Stimulated activated CD4-positive, alpha-beta T cell treated with anti-CD3 and anti-CD28 coated beads, Interleukin-12 subunit alpha, Interleukin-12 subunit beta, amount 100 ng/mL, for 24 hours (primary cell): ENCODE results near the gene OCA2.
"Not testable (repeated sequence)": the region's sequence is repeated elsewhere in the genome, so short reads cannot be mapped to it uniquely, and the experiment has no call there.

Experiments
- DNase-seq, 2 experiments: peaks; one replicate each; pipeline ENCODE4 v3.0.0-alpha.2; 2020; ENCODE audit warnings: low read depth in 2 of 2

The OCA2 gene

GRCh38 chr15:28023422-28023821, 75.7 kb downstream of the OCA2 start:
- DNase-seq, result no peak

GRCh38 chr15:28022961-28023360, 76.2 kb downstream of the OCA2 start:
- no peak for DNase-seq

GRCh38 chr15:28022181-28022580, 76.9 kb downstream of the OCA2 start:
- DNase-seq, result no peak

GRCh38 chr15:28021281-28022039, 77.7 kb downstream of the OCA2 start:
- DNase-seq, result peak in 1 of 2 experiments; percentile 17

GRCh38 chr15:28020644-28021043, 78.5 kb downstream of the OCA2 start:
- no peak for DNase-seq

- no peak for DNase-seq
These were observed 79.4 kb downstream of the OCA2 start for GRCh38 chr15:28019594-28020309.

GRCh38 chr15:28018291-28019044, 80.6 kb downstream of the OCA2 start:
- no peak for DNase-seq

- no peak for DNase-seq
These were observed 81.6 kb downstream of the OCA2 start for GRCh38 chr15:28017423-28017924.

- no peak for DNase-seq
These were observed 83.3 kb downstream of the OCA2 start for GRCh38 chr15:28015855-28016254.

GRCh38 chr15:28014623-28015200, 84.4 kb downstream of the OCA2 start:
- no peak for DNase-seq

- DNase-seq, result no peak
These were observed 85.1 kb downstream of the OCA2 start for GRCh38 chr15:28013976-28014375.

- DNase-seq, result no peak
These were observed 85.6 kb downstream of the OCA2 start for GRCh38 chr15:28013480-28013879.

- no peak for DNase-seq
These were observed 86.9 kb downstream of the OCA2 start for GRCh38 chr15:28012231-28012630.

GRCh38 chr15:28008175-28008574, 90.9 kb downstream of the OCA2 start:
- DNase-seq, result not testable (repeated sequence)

- no peak for DNase-seq
These were observed 92.8 kb downstream of the OCA2 start for GRCh38 chr15:28006116-28006905.

GRCh38 chr15:28005004-28005527, 94.0 kb downstream of the OCA2 start:
- no peak for DNase-seq

- no peak for DNase-seq
These were observed 94.7 kb downstream of the OCA2 start for GRCh38 chr15:28004143-28005003.

GRCh38 chr15:28003302-28004037, 95.6 kb downstream of the OCA2 start:
- DNase-seq, result no peak

- DNase-seq, result no peak
These were observed 96.2 kb downstream of the OCA2 start for GRCh38 chr15:28002867-28003266.
